Gastroesophageal sphincter (tissue), 3 donors: ENCODE data around the gene COMTD1.

Experiments used
- CTCF ChIP-seq, 4 experiments: fragments of 200-600 bp in 2 of 4; fragments of 450-650 bp in 2 of 4; sonication (generic) in 1 of 4; IDR thresholded peaks; one replicate each; pipeline ENCODE4 v1.5.1; 2017 to 2019; ENCODE audit warnings: antibody characterized with exemption in 4 of 4, mild to moderate bottlenecking in 2 of 4, moderate library complexity in 2 of 4
- EP300 ChIP-seq: sonication (generic); formaldehyde crosslinking; IDR thresholded peaks from one replicate; pipeline ENCODE4 v1.6.1; 2017; ENCODE audit warnings: antibody characterized with exemption, mild to moderate bottlenecking
- POLR2A ChIP-seq, 2 donors: fragments of 450-650 bp; IDR thresholded peaks; one replicate each; pipeline ENCODE4 v1.6.1; 2017; ENCODE audit warnings: antibody characterized with exemption in 2 of 2, mild to moderate bottlenecking in 2 of 2, moderate library complexity in 1 of 2
- POLR2AphosphoS5 ChIP-seq: sonication (generic); formaldehyde crosslinking; IDR thresholded peaks from one replicate; pipeline ENCODE4 v1.6.1; 2017; ENCODE audit warnings: antibody characterized with exemption

GRCh38 chr10:75250934-75251333, 15.2 kb upstream of the COMTD1 start:
- TF ChIP-seq CTCF (IDR thresholded peaks at IDR 0.05) (no peak), POLR2A (IDR thresholded peaks at IDR 0.05) (no peak), POLR2AphosphoS5 (no peak), EP300 (no peak)
